ENCODE measurements around the gene SEL1L2. TPM values are rescaled to one million over a fixed set of nuclear protein-coding genes. Genes with fewer than 3 reads are reported as not detected.

SEL1L2 gene
- total and polyA plus RNA-seq, 4 donors: not detected

GRCh38 chr20:13814672-13815071 lies 175.7 kb downstream of the SEL1L2 start:
- 95 to 97% methylated on average over 4 of the region's 4 CpGs for WGBS, 2 donors
- H3K4me3 ChIP-seq: no peak overlapping the region
- no peak for TF ChIP-seq CTCF (IDR thresholded peaks at IDR 0.05; ENCODE audit: control extremely low read depth, extremely low read depth)
- DNase-seq: no peak
- H3K4me1 ChIP-seq (ENCODE audit: control insufficient read depth in 5 of 5, insufficient read depth in 5 of 5, low read length in 5 of 5): no peaks in the 10 kb centered on the region
- ATAC-seq (ENCODE audit: insufficient read depth, low FRiP score): no peak
- no peak overlapping the region for H3K9ac ChIP-seq (ENCODE audit: insufficient read depth in 1 of 2, low read length in 2 of 2)
- H3K27ac ChIP-seq (ENCODE audit: low read depth in 1 of 2, low read length in 1 of 2): no peak overlapping the region
- H3K27me3 ChIP-seq (ENCODE audit: control insufficient read depth in 3 of 3, insufficient read depth in 3 of 3, low read length in 2 of 3): no peaks in the 10 kb centered on the region
- H3K9me3 ChIP-seq (ENCODE audit: control insufficient read depth in 4 of 4, insufficient read depth in 3 of 4, low read length in 3 of 4): no peaks in the 10 kb centered on the region
- peaks cover 33 to 59% (median 35%) of the 10 kb centered on the region in 4 donors for H3K36me3 ChIP-seq (ENCODE audit: control insufficient read depth in 4 of 4, insufficient read depth in 4 of 4, low read length in 4 of 4)

- ATAC-seq (ENCODE audit: insufficient read depth, low FRiP score): no peak
- Histone ChIP-seq H3K27ac (ENCODE audit: low read depth in 1 of 2, low read length in 1 of 2) (no peak overlapping the region), H3K9me3 (ENCODE audit: control insufficient read depth in 4 of 4, insufficient read depth in 3 of 4, low read length in 3 of 4) (no peaks in the 10 kb centered on the region), H3K36me3 (ENCODE audit: control insufficient read depth in 4 of 4, insufficient read depth in 4 of 4, low read length in 4 of 4) (peaks cover 39 to 66% (median 40%) of the 10 kb centered on the region in 4 donors), H3K9ac (ENCODE audit: insufficient read depth in 1 of 2, low read length in 2 of 2) (no peak overlapping the region), H3K4me3 (no peak overlapping the region), H3K4me1 (ENCODE audit: control insufficient read depth in 5 of 5, insufficient read depth in 5 of 5, low read length in 5 of 5) (peaks cover 0 to 3% (median 0%) of the 10 kb centered on the region in 5 donors), H3K27me3 (ENCODE audit: control insufficient read depth in 3 of 3, insufficient read depth in 3 of 3, low read length in 2 of 3) (no peaks in the 10 kb centered on the region)
- DNase-seq: no peak
- 55 to 62% methylated on average over 3 of the region's 3 CpGs for WGBS, 2 donors
- TF ChIP-seq CTCF (IDR thresholded peaks at IDR 0.05; ENCODE audit: control extremely low read depth, extremely low read depth): no peak
Measured at GRCh38 chr20:13813910-13814309, 176.5 kb downstream of the SEL1L2 start.

GRCh38 chr20:13810446-13810845 lies 180.0 kb downstream of the SEL1L2 start:
- H3K4me3 ChIP-seq: no peak overlapping the region
- no peak overlapping the region for H3K9ac ChIP-seq (ENCODE audit: insufficient read depth in 1 of 2, low read length in 2 of 2)
- no peaks in the 10 kb centered on the region for H3K9me3 ChIP-seq (ENCODE audit: control insufficient read depth in 4 of 4, insufficient read depth in 3 of 4, low read length in 3 of 4)
- H3K27me3 ChIP-seq (ENCODE audit: control insufficient read depth in 3 of 3, insufficient read depth in 3 of 3, low read length in 2 of 3): no peaks in the 10 kb centered on the region
- H3K4me1 ChIP-seq (ENCODE audit: control insufficient read depth in 5 of 5, insufficient read depth in 5 of 5, low read length in 5 of 5): peaks cover 0 to 4% (median 0%) of the 10 kb centered on the region in 5 donors
- H3K36me3 ChIP-seq (ENCODE audit: control insufficient read depth in 4 of 4, insufficient read depth in 4 of 4, low read length in 4 of 4): peaks cover 28 to 52% (median 34%) of the 10 kb centered on the region in 4 donors
- no peak overlapping the region for H3K27ac ChIP-seq (ENCODE audit: low read depth in 1 of 2, low read length in 1 of 2)
- DNase-seq: no peak
- ATAC-seq (ENCODE audit: insufficient read depth, low FRiP score): no peak
- no peak for TF ChIP-seq CTCF (IDR thresholded peaks at IDR 0.05; ENCODE audit: control extremely low read depth, extremely low read depth)

- H3K27ac ChIP-seq (ENCODE audit: low read depth in 1 of 2, low read length in 1 of 2): peak overlapping the region in 1 of 2 donors; percentile 57
- H3K4me1 ChIP-seq (ENCODE audit: control insufficient read depth in 5 of 5, insufficient read depth in 5 of 5, low read length in 5 of 5): peaks cover 0 to 4% (median 0%) of the 10 kb centered on the region in 5 donors
- no peak for ATAC-seq (ENCODE audit: insufficient read depth, low FRiP score)
- peaks cover 28 to 52% (median 34%) of the 10 kb centered on the region in 4 donors for H3K36me3 ChIP-seq (ENCODE audit: control insufficient read depth in 4 of 4, insufficient read depth in 4 of 4, low read length in 4 of 4)
- no peaks in the 10 kb centered on the region for H3K27me3 ChIP-seq (ENCODE audit: control insufficient read depth in 3 of 3, insufficient read depth in 3 of 3, low read length in 2 of 3)
- H3K9ac ChIP-seq (ENCODE audit: insufficient read depth in 1 of 2, low read length in 2 of 2): no peak overlapping the region
- TF ChIP-seq CTCF (IDR thresholded peaks at IDR 0.05; ENCODE audit: control extremely low read depth, extremely low read depth): no peak
- no peak overlapping the region for H3K4me3 ChIP-seq
- WGBS, 2 donors: 72 to 95% methylated on average over 3 of the region's 3 CpGs
- no peaks in the 10 kb centered on the region for H3K9me3 ChIP-seq (ENCODE audit: control insufficient read depth in 4 of 4, insufficient read depth in 3 of 4, low read length in 3 of 4)
- DNase-seq: peak in 1 of 3 donors; percentile 44
Measured at GRCh38 chr20:13809855-13810254, 180.6 kb downstream of the SEL1L2 start.
